ENCODE results near the gene TMEM168. TPM values are rescaled to one million over a fixed set of nuclear protein-coding genes. Genes with fewer than 3 reads are reported as not detected.

TMEM168 gene
- total and polyA plus RNA-seq, 12 donors: 9.6 to 23.7 (median 17.5) TPM

GRCh38 chr7:112770051-112770450, 20.1 kb downstream of the TMEM168 start:
- TF ChIP-seq CTCF (IDR thresholded peaks at IDR 0.05): no peak
- Histone ChIP-seq H3K27me3 (no peaks in the 10 kb centered on the region), H3K27ac (no peak overlapping the region), H3K4me1 (peaks cover 0 to 15% (median 6%) of the 10 kb centered on the region in 9 donors), H3K9me3 (no peaks in the 10 kb centered on the region), H3K4me3 (no peak overlapping the region), H3K36me3 (peaks cover 0 to 26% (median 0%) of the 10 kb centered on the region in 9 donors)
- WGBS, 2 donors: 96 to 99% methylated on average over 4 of the region's 4 CpGs
- intact Hi-C loops (cut with DNase I): no loop called here
- DNase-seq: no peak
- ATAC-seq: no peak

GRCh38 chr7:112765105-112765504, 25.1 kb downstream of the TMEM168 start:
- no peak for TF ChIP-seq CTCF (IDR thresholded peaks at IDR 0.05)
- no peak for ATAC-seq

GRCh38 chr7:112763996-112764395, 26.2 kb downstream of the TMEM168 start:
- Histone ChIP-seq H3K27me3 (no peaks in the 10 kb centered on the region), H3K4me1 (peaks cover 0 to 16% (median 0%) of the 10 kb centered on the region in 9 donors), H3K36me3 (peaks cover 0 to 14% (median 0%) of the 10 kb centered on the region in 9 donors), H3K9me3 (no peaks in the 10 kb centered on the region), H3K4me3 (no peak overlapping the region), H3K27ac (no peak overlapping the region)
- ATAC-seq (no peak), DNase-seq (no peak)
- intact Hi-C loops (cut with DNase I): loop anchor here in 1 of 10 donors (10.0 kb wide), 1 partner anchor 1019 kb away; no protein-coding TSS in a partner anchor
- TF ChIP-seq CTCF (IDR thresholded peaks at IDR 0.05): no peak

More at GRCh38 chr7:112765105-112765504, 25.1 kb downstream of the TMEM168 start:
- Histone ChIP-seq H3K27me3 (no peaks in the 10 kb centered on the region), H3K4me3 (no peak overlapping the region), H3K27ac (no peak overlapping the region), H3K4me1 (peaks cover 0 to 16% (median 0%) of the 10 kb centered on the region in 9 donors), H3K9me3 (no peaks in the 10 kb centered on the region), H3K36me3 (peaks cover 0 to 14% (median 0%) of the 10 kb centered on the region in 9 donors)
- WGBS, 2 donors: 98 to 100% methylated on average over 1 of the region's 1 CpG
- DNase-seq: no peak
- intact Hi-C loops (cut with DNase I): loop anchor here in 1 of 10 donors (10.0 kb wide), 1 partner anchor 1020 kb away; no protein-coding TSS in a partner anchor

- intact Hi-C loops (cut with DNase I): loop anchor here in 1 of 10 donors (10.0 kb wide), 1 partner anchor 1018 kb away; no protein-coding TSS in a partner anchor
- H3K4me1 ChIP-seq: peaks cover 0 to 16% (median 0%) of the 10 kb centered on the region in 9 donors
- DNase-seq (no peak), ATAC-seq (peak in 3 of 8 donors; percentile 55 to 86 (median 71))
- peaks cover 0 to 14% (median 0%) of the 10 kb centered on the region in 9 donors for H3K36me3 ChIP-seq
- no peaks in the 10 kb centered on the region for H3K27me3 ChIP-seq
- H3K4me3 ChIP-seq: no peak overlapping the region
- no peak overlapping the region for H3K27ac ChIP-seq
- H3K9me3 ChIP-seq: no peaks in the 10 kb centered on the region
- WGBS, 2 donors: 48 to 60% methylated on average over 3 of the region's 3 CpGs
- no peak for TF ChIP-seq CTCF (IDR thresholded peaks at IDR 0.05)
These were observed 26.9 kb downstream of the TMEM168 start for GRCh38 chr7:112763298-112763697.
